Measurements from ENCODE around the gene SHANK1. TPM values are rescaled to one million over a fixed set of nuclear protein-coding genes. Genes with fewer than 3 reads are reported as not detected.

The SHANK1 gene
- total and polyA plus RNA-seq, 2 of the 13 experiments (the other 11 are each of a cell fraction or from before 2014, with no cell fraction given) = not detected

- H3K4me2 ChIP-seq (ENCODE audit: low read depth, low read length) = no peak overlapping the region
- no peak for TF ChIP-seq ZSCAN21 (CRISPR knock-in tag; IDR thresholded peaks at IDR 0.05; ENCODE audit: borderline replicate concordance)
- TF ChIP-seq, protein P1, sequence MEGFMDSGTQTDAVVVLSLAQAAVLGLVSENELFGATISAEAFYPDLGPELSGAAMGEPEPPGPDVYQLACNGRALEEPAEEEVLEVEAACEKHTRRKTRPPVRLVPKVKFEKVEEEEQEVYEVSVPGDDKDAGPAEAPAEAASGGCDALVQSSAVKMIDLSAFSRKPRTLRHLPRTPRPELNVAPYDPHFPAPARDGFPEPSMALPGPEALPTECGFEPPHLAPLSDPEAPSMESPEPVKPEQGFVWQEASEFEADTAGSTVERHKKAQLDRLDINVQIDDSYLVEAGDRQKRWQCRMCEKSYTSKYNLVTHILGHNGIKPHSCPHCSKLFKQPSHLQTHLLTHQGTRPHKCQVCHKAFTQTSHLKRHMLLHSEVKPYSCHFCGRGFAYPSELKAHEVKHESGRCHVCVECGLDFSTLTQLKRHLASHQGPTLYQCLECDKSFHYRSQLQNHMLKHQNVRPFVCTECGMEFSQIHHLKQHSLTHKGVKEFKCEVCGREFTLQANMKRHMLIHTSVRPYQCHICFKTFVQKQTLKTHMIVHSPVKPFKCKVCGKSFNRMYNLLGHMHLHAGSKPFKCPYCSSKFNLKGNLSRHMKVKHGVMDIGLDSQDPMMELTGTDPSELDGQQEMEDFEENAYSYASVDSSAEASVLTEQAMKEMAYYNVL (CRISPR knock-in tag; IDR thresholded peaks at IDR 0.05; ENCODE audit: borderline replicate concordance) = no peak
- TF ChIP-seq ZNF230 (CRISPR knock-in tag; IDR thresholded peaks at IDR 0.05) = no peak
- TF ChIP-seq SRF (IDR thresholded peaks at IDR 0.05; ENCODE audit: low read depth, low read length) = no peak
- TF ChIP-seq ZNF256 (CRISPR knock-in tag; conservative IDR thresholded peaks at IDR 0.05) = no peak
- in situ Hi-C loops (cut with HindIII; ENCODE audit: extremely low pct_ligation_motif_present, low pct_unique_long_range_greater_than_20kb) = no loop called here
- no peaks in the 10 kb centered on the region for H3K36me3 ChIP-seq (replicated peaks in 1 of 2; ENCODE audit: control insufficient read depth in 1 of 2, insufficient read depth in 2 of 2, low read length in 2 of 2)
- no peaks in the 10 kb centered on the region for H3K79me2 ChIP-seq (ENCODE audit: insufficient read depth, low read length)
- ChIA-PET CTCF (ENCODE audit: low intra/inter-chr PET ratio, low total read pairs) (no interaction called here), POLR2A (no interaction called here)
- no peak overlapping the region for H2AFZ ChIP-seq (ENCODE audit: low read length)
- WGBS (ENCODE audit: low lambda C conversion rate) = 38% methylated on average over 4 of the region's 11 CpGs
- H3K9me3 ChIP-seq (ENCODE audit: low read length) = no peaks in the 10 kb centered on the region
- H3K27ac ChIP-seq (ENCODE audit: extremely low read length, insufficient read depth, low read length) = no peak overlapping the region
- no peaks in the 10 kb centered on the region for H3K4me1 ChIP-seq (ENCODE audit: insufficient read depth, low read length)
- no TSS peak for BruUV-seq (replicated peaks)
- intact Hi-C loops (cut with micrococcal nuclease; ENCODE audit: unreplicated experiment) = no loop called here
- FAIRE-seq = no peak
- no peaks in the 10 kb centered on the region for H4K20me1 ChIP-seq (ENCODE audit: insufficient read depth, low read length)
- no peak overlapping the region for H3K4me3 ChIP-seq (replicated peaks in 1 of 3; ENCODE audit: insufficient read depth in 1 of 3, low read depth in 2 of 3, low read length in 3 of 3)
- ATAC-seq = no peak
- DNase-seq (ENCODE audit: low spot score) = no peak
- H3K27me3 ChIP-seq (ENCODE audit: control insufficient read depth in 1 of 2, insufficient read depth in 2 of 2, low read length in 2 of 2) = peaks cover 7 to 32% of the 10 kb centered on the region in 2 experiments; a peak in 4 of 5 replicates
- no peak overlapping the region for H3K9ac ChIP-seq (ENCODE audit: insufficient read depth, low read depth, low read length)
Observed at GRCh38 chr19:50711196-50711595, 8.4 kb downstream of the SHANK1 start.

GRCh38 chr19:50710612-50711011 is 9.0 kb downstream of the SHANK1 start:
- intact Hi-C loops (cut with micrococcal nuclease; ENCODE audit: unreplicated experiment) = no loop called here
- FAIRE-seq (no peak), DNase-seq (ENCODE audit: low spot score) (no peak), ATAC-seq (no peak)
- BruUV-seq (replicated peaks) = no TSS peak
- TF ChIP-seq SUZ12 (IDR thresholded peaks at IDR 0.05; ENCODE audit: low read depth, low read length) = no peak
- TF ChIP-seq, protein P2, sequence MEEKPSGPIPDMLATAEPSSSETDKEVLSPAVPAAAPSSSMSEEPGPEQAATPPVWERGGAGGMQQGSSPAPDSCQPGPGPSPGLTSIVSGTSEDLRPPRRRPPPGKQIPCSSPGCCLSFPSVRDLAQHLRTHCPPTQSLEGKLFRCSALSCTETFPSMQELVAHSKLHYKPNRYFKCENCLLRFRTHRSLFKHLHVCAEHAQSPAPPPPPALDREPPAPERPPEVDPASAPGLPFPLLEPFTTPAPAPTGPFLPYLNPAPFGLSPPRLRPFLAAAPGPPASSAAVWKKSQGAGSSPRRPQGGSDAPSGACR (CRISPR knock-in tag; IDR thresholded peaks at IDR 0.05) = no peak
- 21% methylated on average over 3 of the region's 5 CpGs for WGBS (ENCODE audit: low lambda C conversion rate)
- CTCF ChIA-PET (ENCODE audit: low intra/inter-chr PET ratio, low total read pairs) = no interaction called here
- no peaks in the 10 kb centered on the region for H3K36me3 ChIP-seq (replicated peaks in 1 of 2; ENCODE audit: control insufficient read depth in 1 of 2, insufficient read depth in 2 of 2, low read length in 2 of 2)
- no peaks in the 10 kb centered on the region for H3K9me3 ChIP-seq (ENCODE audit: low read length)
- POLR2A ChIA-PET = no interaction called here
- no peak overlapping the region for H3K9ac ChIP-seq (ENCODE audit: insufficient read depth, low read depth, low read length)
- H3K27me3 ChIP-seq (ENCODE audit: control insufficient read depth in 1 of 2, insufficient read depth in 2 of 2, low read length in 2 of 2) = peaks cover 7 to 26% of the 10 kb centered on the region in 2 experiments; a peak in 4 of 5 replicates
- no peak overlapping the region for H2AFZ ChIP-seq (ENCODE audit: low read length)
- H3K4me1 ChIP-seq (ENCODE audit: insufficient read depth, low read length) = no peaks in the 10 kb centered on the region
- no peaks in the 10 kb centered on the region for H4K20me1 ChIP-seq (ENCODE audit: insufficient read depth, low read length)
- H3K79me2 ChIP-seq (ENCODE audit: insufficient read depth, low read length) = no peaks in the 10 kb centered on the region
- H3K4me2 ChIP-seq (ENCODE audit: low read depth, low read length) = no peak overlapping the region
- in situ Hi-C loops (cut with HindIII; ENCODE audit: extremely low pct_ligation_motif_present, low pct_unique_long_range_greater_than_20kb) = no loop called here
- no peak overlapping the region for H3K4me3 ChIP-seq (replicated peaks in 1 of 3; ENCODE audit: insufficient read depth in 1 of 3, low read depth in 2 of 3, low read length in 3 of 3)
- H3K27ac ChIP-seq (ENCODE audit: extremely low read length, insufficient read depth, low read length) = no peak overlapping the region

Data from HepG2 (cell line).